Measurements from ENCODE around the gene SPDYE3. TPM values are rescaled to one million over a fixed set of nuclear protein-coding genes. Genes with fewer than 3 reads are reported as not detected.
"Not testable (repeated sequence)": the region's sequence is repeated elsewhere in the genome, so short reads cannot be mapped to it uniquely, and the experiment has no call there.

Gene SPDYE3
- polyA plus RNA-seq, 1 donor = 3.5 TPM

- not testable (repeated sequence) for H3K27me3 ChIP-seq (ENCODE audit: control insufficient read depth, insufficient read depth, low read length); H3K9me3 ChIP-seq (ENCODE audit: control insufficient read depth, low read depth, low read length); DNase-seq; H3K4me1 ChIP-seq (ENCODE audit: control insufficient read depth, insufficient read depth, low read length); H3K27ac ChIP-seq (ENCODE audit: low read length); H3K36me3 ChIP-seq (ENCODE audit: control insufficient read depth, insufficient read depth, low read length); H3K4me3 ChIP-seq (ENCODE audit: low read length)
- no CpG with 5 or more reads among the region's 6 CpGs for WGBS (ENCODE audit: insufficient coverage, low lambda C conversion rate)
Observed at GRCh38 chr7:100287191-100287969, 20.1 kb upstream of the SPDYE3 start.

- not testable (repeated sequence) for DNase-seq; H3K27ac ChIP-seq (ENCODE audit: low read length); H3K4me3 ChIP-seq (ENCODE audit: low read length); H3K9me3 ChIP-seq (ENCODE audit: control insufficient read depth, low read depth, low read length); H3K36me3 ChIP-seq (ENCODE audit: control insufficient read depth, insufficient read depth, low read length); H3K4me1 ChIP-seq (ENCODE audit: control insufficient read depth, insufficient read depth, low read length); H3K27me3 ChIP-seq (ENCODE audit: control insufficient read depth, insufficient read depth, low read length)
- WGBS (ENCODE audit: insufficient coverage, low lambda C conversion rate) = no CpG with 5 or more reads among the region's 3 CpGs
Observed at GRCh38 chr7:100288258-100288657, 19.2 kb upstream of the SPDYE3 start.

- H3K36me3 ChIP-seq (ENCODE audit: control insufficient read depth, insufficient read depth, low read length); H3K4me1 ChIP-seq (ENCODE audit: control insufficient read depth, insufficient read depth, low read length); H3K9me3 ChIP-seq (ENCODE audit: control insufficient read depth, low read depth, low read length); H3K4me3 ChIP-seq (ENCODE audit: low read length); H3K27me3 ChIP-seq (ENCODE audit: control insufficient read depth, insufficient read depth, low read length); H3K27ac ChIP-seq (ENCODE audit: low read length); DNase-seq: not testable (repeated sequence)
- WGBS (ENCODE audit: insufficient coverage, low lambda C conversion rate) = no CpG with 5 or more reads among the region's 1 CpG
Observed at GRCh38 chr7:100292162-100292561, 15.3 kb upstream of the SPDYE3 start.

GRCh38 chr7:100295269-100295668 is 12.2 kb upstream of the SPDYE3 start:
- DNase-seq; H3K36me3 ChIP-seq (ENCODE audit: control insufficient read depth, insufficient read depth, low read length); H3K27ac ChIP-seq (ENCODE audit: low read length); H3K4me1 ChIP-seq (ENCODE audit: control insufficient read depth, insufficient read depth, low read length); H3K27me3 ChIP-seq (ENCODE audit: control insufficient read depth, insufficient read depth, low read length); H3K9me3 ChIP-seq (ENCODE audit: control insufficient read depth, low read depth, low read length); H3K4me3 ChIP-seq (ENCODE audit: low read length): not testable (repeated sequence)
- WGBS (ENCODE audit: insufficient coverage, low lambda C conversion rate) = no CpG with 5 or more reads among the region's 9 CpGs

- WGBS (ENCODE audit: insufficient coverage, low lambda C conversion rate) = no CpG with 5 or more reads among the region's 6 CpGs
Observed at GRCh38 chr7:100297852-100298631, 9.5 kb upstream of the SPDYE3 start.

GRCh38 chr7:100298632-100298895 is 8.9 kb upstream of the SPDYE3 start:
- not testable (repeated sequence) for DNase-seq; H3K4me1 ChIP-seq (ENCODE audit: control insufficient read depth, insufficient read depth, low read length); H3K27me3 ChIP-seq (ENCODE audit: control insufficient read depth, insufficient read depth, low read length); H3K9me3 ChIP-seq (ENCODE audit: control insufficient read depth, low read depth, low read length); H3K36me3 ChIP-seq (ENCODE audit: control insufficient read depth, insufficient read depth, low read length); H3K4me3 ChIP-seq (ENCODE audit: low read length); H3K27ac ChIP-seq (ENCODE audit: low read length)
- WGBS (ENCODE audit: insufficient coverage, low lambda C conversion rate) = 100% methylated on average over 1 of the region's 7 CpGs

More at GRCh38 chr7:100297852-100298631, 9.5 kb upstream of the SPDYE3 start:
- not testable (repeated sequence) for H3K36me3 ChIP-seq (ENCODE audit: control insufficient read depth, insufficient read depth, low read length); H3K9me3 ChIP-seq (ENCODE audit: control insufficient read depth, low read depth, low read length); H3K4me3 ChIP-seq (ENCODE audit: low read length); H3K27ac ChIP-seq (ENCODE audit: low read length); DNase-seq; H3K4me1 ChIP-seq (ENCODE audit: control insufficient read depth, insufficient read depth, low read length); H3K27me3 ChIP-seq (ENCODE audit: control insufficient read depth, insufficient read depth, low read length)

DNA sequence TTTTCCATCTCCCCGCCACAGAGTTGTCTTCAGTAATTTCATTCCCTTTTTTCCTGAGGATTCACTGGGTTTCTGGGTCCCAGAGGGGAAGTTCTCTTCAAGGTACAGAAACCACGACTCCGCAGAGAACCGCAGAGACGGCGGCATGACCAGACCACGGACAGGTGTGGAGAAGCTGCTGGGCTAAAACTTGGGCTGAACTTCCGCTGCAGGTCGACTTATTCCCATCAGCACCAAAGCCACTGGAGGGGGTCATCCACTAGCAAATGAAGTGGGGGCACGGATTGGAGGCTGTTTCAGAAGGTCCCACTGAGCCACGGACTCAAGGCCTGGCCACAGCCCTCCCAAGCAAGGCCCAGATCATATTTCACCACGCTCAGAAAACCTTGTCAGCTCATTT is 3.0 kb upstream of the SPDYE3 start:
- H3K4me1 ChIP-seq (ENCODE audit: control insufficient read depth, insufficient read depth, low read length); H3K9me3 ChIP-seq (ENCODE audit: control insufficient read depth, low read depth, low read length); H3K27me3 ChIP-seq (ENCODE audit: control insufficient read depth, insufficient read depth, low read length); H3K36me3 ChIP-seq (ENCODE audit: control insufficient read depth, insufficient read depth, low read length); DNase-seq; H3K27ac ChIP-seq (ENCODE audit: low read length); H3K4me3 ChIP-seq (ENCODE audit: low read length): not testable (repeated sequence)
- no CpG with 5 or more reads among the region's 12 CpGs for WGBS (ENCODE audit: insufficient coverage, low lambda C conversion rate)

DNA sequence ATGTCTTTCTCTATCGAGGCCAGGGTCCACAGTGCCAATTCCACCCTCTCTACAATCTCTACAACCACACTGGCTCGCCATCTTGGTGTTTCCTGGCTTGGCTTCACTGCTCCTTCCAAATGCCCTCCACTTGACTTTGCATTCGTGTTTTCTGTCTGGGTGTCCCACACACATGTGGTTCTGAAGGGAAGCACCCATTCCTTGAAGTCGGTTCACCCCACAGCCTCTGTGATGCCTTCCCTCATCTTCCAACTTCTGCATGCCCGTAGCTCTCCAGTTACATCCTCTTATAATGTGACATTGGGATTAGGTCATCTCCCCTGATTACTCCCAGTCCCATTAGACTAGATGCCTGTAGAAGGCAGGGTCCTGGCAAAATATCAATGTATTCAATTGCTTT is 10.8 kb downstream of the SPDYE3 start:
- H3K9me3 ChIP-seq (ENCODE audit: control insufficient read depth, low read depth, low read length); H3K27me3 ChIP-seq (ENCODE audit: control insufficient read depth, insufficient read depth, low read length); DNase-seq; H3K4me3 ChIP-seq (ENCODE audit: low read length); H3K36me3 ChIP-seq (ENCODE audit: control insufficient read depth, insufficient read depth, low read length); H3K4me1 ChIP-seq (ENCODE audit: control insufficient read depth, insufficient read depth, low read length); H3K27ac ChIP-seq (ENCODE audit: low read length): not testable (repeated sequence)
- no CpG with 5 or more reads among the region's 5 CpGs for WGBS (ENCODE audit: insufficient coverage, low lambda C conversion rate)

DNA sequence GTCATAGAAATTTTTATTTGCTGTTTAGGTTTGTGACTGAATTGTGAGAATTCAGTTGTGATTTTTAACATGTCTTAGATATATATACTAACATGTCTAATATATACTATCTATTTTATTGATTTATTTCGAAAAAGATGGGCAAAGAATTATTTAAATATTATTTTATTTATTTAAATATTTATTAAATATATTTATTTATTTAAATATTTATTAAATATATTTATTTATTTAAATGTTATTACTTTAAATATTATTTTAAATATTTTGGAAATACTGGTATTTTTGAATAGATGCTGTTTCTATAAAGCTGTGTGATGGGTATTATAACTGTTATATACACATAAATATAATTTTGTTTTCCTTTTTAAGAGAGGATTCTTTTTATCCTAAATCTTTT is 14.1 kb downstream of the SPDYE3 start:
- 100% methylated on average over 1 of the region's 1 CpG for WGBS (ENCODE audit: insufficient coverage, low lambda C conversion rate)
- not testable (repeated sequence) for H3K4me3 ChIP-seq (ENCODE audit: low read length); H3K27ac ChIP-seq (ENCODE audit: low read length); H3K4me1 ChIP-seq (ENCODE audit: control insufficient read depth, insufficient read depth, low read length); H3K9me3 ChIP-seq (ENCODE audit: control insufficient read depth, low read depth, low read length); DNase-seq; H3K36me3 ChIP-seq (ENCODE audit: control insufficient read depth, insufficient read depth, low read length); H3K27me3 ChIP-seq (ENCODE audit: control insufficient read depth, insufficient read depth, low read length)

- H3K27ac ChIP-seq (ENCODE audit: low read length); H3K9me3 ChIP-seq (ENCODE audit: control insufficient read depth, low read depth, low read length); H3K36me3 ChIP-seq (ENCODE audit: control insufficient read depth, insufficient read depth, low read length); H3K4me1 ChIP-seq (ENCODE audit: control insufficient read depth, insufficient read depth, low read length); DNase-seq; H3K27me3 ChIP-seq (ENCODE audit: control insufficient read depth, insufficient read depth, low read length); H3K4me3 ChIP-seq (ENCODE audit: low read length): not testable (repeated sequence)
- no CpG with 5 or more reads among the region's 13 CpGs for WGBS (ENCODE audit: insufficient coverage, low lambda C conversion rate)
Observed at GRCh38 chr7:100324194-100324593, 16.7 kb downstream of the SPDYE3 start.

DNA sequence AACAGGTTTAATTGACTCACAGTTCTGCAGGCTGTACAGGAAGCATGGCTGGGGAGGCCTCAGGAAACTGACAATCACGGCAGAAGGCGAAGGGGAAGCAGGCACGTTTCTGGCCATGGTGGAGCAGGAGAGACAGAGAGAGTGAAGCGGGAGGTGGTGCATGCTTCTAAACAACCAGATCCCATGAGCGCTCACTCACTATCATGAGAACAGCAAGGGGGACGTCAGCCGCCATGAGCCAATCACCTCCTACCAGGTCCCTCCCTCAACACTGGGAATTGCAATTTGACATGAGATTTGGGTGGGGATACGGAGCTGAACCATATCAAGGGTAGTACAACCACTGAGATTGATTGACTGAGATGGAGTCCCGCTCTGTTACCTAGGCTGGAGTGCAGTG is 18.2 kb downstream of the SPDYE3 start:
- not testable (repeated sequence) for H3K36me3 ChIP-seq (ENCODE audit: control insufficient read depth, insufficient read depth, low read length); H3K27me3 ChIP-seq (ENCODE audit: control insufficient read depth, insufficient read depth, low read length); H3K9me3 ChIP-seq (ENCODE audit: control insufficient read depth, low read depth, low read length); H3K4me3 ChIP-seq (ENCODE audit: low read length); H3K27ac ChIP-seq (ENCODE audit: low read length); H3K4me1 ChIP-seq (ENCODE audit: control insufficient read depth, insufficient read depth, low read length); DNase-seq
- WGBS (ENCODE audit: insufficient coverage, low lambda C conversion rate) = 100% methylated on average over 1 of the region's 9 CpGs
